Naive thymus-derived CD4-positive, alpha-beta T cell (primary cell): ENCODE results near the gene CDS2. TPM values are rescaled to one million over a fixed set of nuclear protein-coding genes. Genes with fewer than 3 reads are reported as not detected.
A peak's percentile ranks its signal among the peaks of the same experiment; 100 is the strongest.

ENCODE experiments used
- ATAC-seq: fragments of 150-1000 bp; cut with Tn5 transposase; 2 replicates; pipeline ENCODE4 v1.10.0; 2021; ENCODE audit warnings: mild to moderate bottlenecking, moderate library complexity
- CTCF ChIA-PET: fragments of 350-600 bp; sonication (Branson Sonifier 250); formaldehyde crosslinking; loops from one replicate; lab custom pipeline; 2021; ENCODE audit warnings: antibody characterized with exemption; lab: Charles Lee
- POLR2A ChIA-PET: fragments of 350-600 bp; sonication (Branson Sonifier 250); formaldehyde crosslinking; loops from one replicate; lab custom pipeline; 2021; ENCODE audit warnings: antibody characterized with exemption, inconsistent platforms; lab: Charles Lee
- DNase-seq, 9 donors: peaks; one replicate each; pipeline versions ENCODE4 v3.0.0 to v3.0.0-alpha.2; 2020 to 2022; ENCODE audit warnings: mixed read lengths in 1 of 9
- H3K27ac ChIP-seq: one replicate; pipeline ENCODE4 v1.7.0; 2013; ENCODE audit warnings: mild to moderate bottlenecking, low read depth, low read length, moderate library complexity
- H3K27me3 ChIP-seq, 2 donors: one replicate each; pipeline ENCODE4 v1.7.0; 2013; ENCODE audit warnings: low read length in 2 of 2, mild to moderate bottlenecking in 2 of 2, moderate library complexity in 2 of 2; ENCODE audit not compliant: control insufficient read depth in 2 of 2, insufficient read depth in 2 of 2
- H3K36me3 ChIP-seq, 3 experiments: 1 replicate in 2 of 3; 2 replicates in 1 of 3; pipeline ENCODE4 v1.7.0; 2013; ENCODE audit warnings: low read length in 3 of 3, mild to moderate bottlenecking in 3 of 3, moderate library complexity in 1 of 3; ENCODE audit not compliant: insufficient read depth in 3 of 3, control insufficient read depth in 2 of 3
- H3K4me1 ChIP-seq, 2 donors: one replicate each; pipeline ENCODE4 v1.7.0; 2013; ENCODE audit warnings: low read length in 2 of 2, mild to moderate bottlenecking in 2 of 2, moderate library complexity in 1 of 2; ENCODE audit not compliant: control insufficient read depth in 2 of 2, insufficient read depth in 2 of 2
- H3K4me3 ChIP-seq: 2 replicates; pipeline ENCODE4 v1.7.0; 2013; ENCODE audit warnings: mild to moderate bottlenecking, low read length
- H3K9me3 ChIP-seq, 3 experiments: 1 replicate in 2 of 3; 2 replicates in 1 of 3; pipeline ENCODE4 v1.7.0; 2013; ENCODE audit warnings: low read length in 3 of 3; ENCODE audit not compliant: control insufficient read depth in 2 of 3
- H3K27ac Mint-ChIP-seq, 9 donors: one replicate each; pipeline ENCODE4 v1.8.0; 2020 to 2022; ENCODE audit warnings: mixed read lengths in 9 of 9, mild to moderate bottlenecking in 8 of 9, moderate library complexity in 5 of 9, inconsistent platforms in 2 of 9
- H3K27me3 Mint-ChIP-seq, 5 donors: one replicate each; pipeline ENCODE4 v1.8.0; 2021 to 2022; ENCODE audit warnings: mixed read lengths in 5 of 5, mild to moderate bottlenecking in 1 of 5
- H3K36me3 Mint-ChIP-seq, 5 donors: one replicate each; pipeline ENCODE4 v1.8.0; 2020 to 2022; ENCODE audit warnings: mixed read lengths in 5 of 5, mild to moderate bottlenecking in 3 of 5, inconsistent platforms in 1 of 5
- H3K4me1 Mint-ChIP-seq, 7 donors: one replicate each; pipeline ENCODE4 v1.8.0; 2020 to 2022; ENCODE audit warnings: mixed read lengths in 7 of 7, mild to moderate bottlenecking in 3 of 7, inconsistent platforms in 1 of 7
- H3K4me3 Mint-ChIP-seq, 10 donors: one replicate each; pipeline ENCODE4 v1.8.0; 2020 to 2022; ENCODE audit warnings: mild to moderate bottlenecking in 10 of 10, mixed read lengths in 10 of 10, moderate library complexity in 6 of 10, inconsistent platforms in 2 of 10
- H3K9me3 Mint-ChIP-seq, 11 donors: one replicate each; pipeline ENCODE4 v1.8.0; 2020 to 2022; ENCODE audit warnings: mixed read lengths in 11 of 11, mild to moderate bottlenecking in 4 of 11, inconsistent platforms in 1 of 11, moderate library complexity in 1 of 11
- intact Hi-C, 2 donors: fragments of 100-400 bp; cut with micrococcal nuclease; formaldehyde crosslinking; loops; one replicate each; pipeline ENCODE4 v1.15.1; 2023
- polyA plus RNA-seq, 2 donors: library from polyadenylated mRNA; unstranded; fragments of 300-500 nt; fragmentation: Illumina TruSeq; gene quantifications; one replicate each; pipeline ENCODE4 v1.2.3, GENCODE V29; 2021
- total RNA-seq, 6 experiments: library from RNA in 5 of 6; stranded (reverse) in 5 of 6; gene quantifications; 1 replicate in 5 of 6; 2 replicates in 1 of 6; pipeline ENCODE4 v1.2.3 and lab custom pipeline; 2021 to 2026

Gene CDS2
- total and polyA plus RNA-seq, 7 experiments from 2014 or later = 34.9 to 58.3 (median 52.4) TPM

DNA sequence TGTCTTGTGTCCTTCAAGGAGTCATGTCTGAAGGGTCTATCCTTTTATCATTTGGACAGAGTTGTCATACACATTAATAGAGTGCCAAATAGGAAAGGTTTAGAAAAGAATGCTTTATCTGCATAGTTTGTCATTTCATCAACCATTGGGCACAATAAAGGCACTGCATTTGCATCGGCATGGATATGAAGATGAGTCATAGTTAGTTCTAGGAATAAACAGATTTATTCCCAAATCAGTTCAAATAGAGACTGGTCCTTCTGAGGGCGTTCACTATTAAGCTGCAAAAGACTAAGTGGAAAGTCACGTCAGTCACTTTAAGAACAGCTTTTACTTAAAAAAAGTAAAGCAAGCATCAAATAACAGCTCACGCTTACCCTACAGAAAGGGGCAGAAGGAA is 90.8 kb downstream of the CDS2 start:
- CTCF ChIA-PET = interaction anchor here (1.0 kb wide), 1 partner anchor 91 kb away, joined by 3 read pairs; the partner anchor contains the start of gene CDS2
- Mint-ChIP-seq H3K36me3 (peaks cover 0 to 14% (median 0%) of the 10 kb centered on the region in 5 donors), H3K4me1 (peaks cover 0 to 4% (median 0%) of the 10 kb centered on the region in 7 donors), H3K27me3 (no peaks in the 10 kb centered on the region), H3K4me3 (no peak overlapping the region), H3K9me3 (no peaks in the 10 kb centered on the region), H3K27ac (no peak overlapping the region)
- ATAC-seq (no peak), DNase-seq (no peak)
- H3K27ac ChIP-seq = no peak overlapping the region
- intact Hi-C loops = no loop called here
- H3K4me3 ChIP-seq = no peak overlapping the region
- no peaks in the 10 kb centered on the region for H3K36me3 ChIP-seq
- H3K9me3 ChIP-seq = no peaks in the 10 kb centered on the region
- no peaks in the 10 kb centered on the region for H3K27me3 ChIP-seq
- POLR2A ChIA-PET = no interaction called here
- H3K4me1 ChIP-seq = no peaks in the 10 kb centered on the region

DNA sequence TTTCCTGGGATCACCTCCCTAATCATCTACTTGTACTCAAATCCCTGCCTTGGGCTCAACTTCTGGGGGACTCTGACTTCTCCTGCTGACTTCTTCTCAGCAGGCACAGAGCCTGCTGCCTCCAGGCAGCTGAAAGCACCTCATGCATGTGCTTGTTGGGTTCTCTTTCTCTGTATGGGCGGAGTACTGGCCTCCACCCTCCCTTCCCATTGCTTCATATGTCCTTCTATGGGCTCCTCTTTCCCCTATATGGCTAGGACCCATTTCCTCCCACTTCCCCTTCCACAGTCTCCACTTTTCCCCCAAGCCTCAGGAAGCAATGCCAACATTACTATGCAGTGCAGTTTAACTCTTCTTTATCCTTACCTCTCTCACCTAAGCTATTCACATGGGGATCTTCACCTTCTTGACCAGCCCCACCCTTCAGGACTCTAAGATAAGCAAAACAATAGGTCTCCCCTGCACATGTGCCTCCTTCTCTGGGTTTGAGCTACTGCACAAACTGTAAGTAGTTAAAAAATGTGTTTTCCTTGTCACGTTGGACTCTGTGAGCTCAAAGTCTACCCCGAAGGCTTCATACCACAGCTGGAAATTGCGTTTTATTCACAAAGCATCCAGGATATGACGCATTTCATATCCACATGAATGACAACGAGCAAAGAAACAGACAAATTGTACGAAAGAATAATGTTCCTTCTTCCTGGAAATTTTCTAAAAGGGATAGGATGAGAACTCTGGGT is 93.7 kb downstream of the CDS2 start:
- Mint-ChIP-seq H3K4me3 (no peak overlapping the region), H3K27ac (no peak overlapping the region), H3K36me3 (peaks cover 0 to 11% (median 0%) of the 10 kb centered on the region in 5 donors), H3K9me3 (no peaks in the 10 kb centered on the region), H3K27me3 (peaks cover 0 to 5% (median 0%) of the 10 kb centered on the region in 5 donors), H3K4me1 (peaks cover 0 to 7% (median 0%) of the 10 kb centered on the region in 7 donors)
- ATAC-seq (no peak), DNase-seq (no peak)
- Histone ChIP-seq H3K36me3 (no peaks in the 10 kb centered on the region), H3K4me3 (no peak overlapping the region), H3K27me3 (no peaks in the 10 kb centered on the region), H3K27ac (no peak overlapping the region), H3K4me1 (no peaks in the 10 kb centered on the region), H3K9me3 (no peaks in the 10 kb centered on the region)
- ChIA-PET CTCF (interaction anchor here (0.6 to 3.0 kb wide), 2 partner anchors 15 to 476 kb away, joined by 3 to 17 read pairs; no protein-coding TSS in a partner anchor), POLR2A (no interaction called here)
- intact Hi-C loops = no loop called here

DNA sequence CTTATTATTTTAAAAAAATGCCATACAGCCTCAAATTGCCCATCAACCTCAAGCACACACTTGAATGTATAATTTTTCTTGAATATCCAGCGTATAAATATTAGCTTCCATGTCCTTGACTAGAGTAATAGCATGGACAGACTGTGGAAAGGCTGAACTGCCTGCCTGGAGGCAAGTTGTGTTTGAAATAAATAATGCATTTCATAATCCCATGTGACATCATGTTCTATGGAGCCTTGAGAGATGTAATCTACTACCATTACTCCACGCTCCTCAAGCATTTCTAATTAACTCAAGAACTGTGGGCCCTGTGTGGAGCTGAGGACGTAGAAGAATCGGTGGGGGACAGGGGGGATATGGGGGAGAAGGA is 94.2 kb downstream of the CDS2 start:
- peaks cover 0 to 7% (median 0%) of the 10 kb centered on the region in 7 donors for H3K4me1 Mint-ChIP-seq
- ATAC-seq = no peak
- Histone ChIP-seq H3K36me3 (no peaks in the 10 kb centered on the region), H3K4me1 (no peaks in the 10 kb centered on the region), H3K27me3 (no peaks in the 10 kb centered on the region), H3K9me3 (no peaks in the 10 kb centered on the region), H3K4me3 (no peak overlapping the region), H3K27ac (no peak overlapping the region)
- no peak overlapping the region for H3K4me3 Mint-ChIP-seq
- no peaks in the 10 kb centered on the region for H3K9me3 Mint-ChIP-seq
- H3K36me3 Mint-ChIP-seq = peaks cover 0 to 11% (median 0%) of the 10 kb centered on the region in 5 donors
- no peak for DNase-seq
- peaks cover 0 to 5% (median 0%) of the 10 kb centered on the region in 5 donors for H3K27me3 Mint-ChIP-seq
- CTCF ChIA-PET = interaction anchor here (3.0 kb wide), 1 partner anchor 16 kb away, joined by 17 read pairs; no protein-coding TSS in a partner anchor
- POLR2A ChIA-PET = no interaction called here
- intact Hi-C loops = no loop called here
- no peak overlapping the region for H3K27ac Mint-ChIP-seq

DNA sequence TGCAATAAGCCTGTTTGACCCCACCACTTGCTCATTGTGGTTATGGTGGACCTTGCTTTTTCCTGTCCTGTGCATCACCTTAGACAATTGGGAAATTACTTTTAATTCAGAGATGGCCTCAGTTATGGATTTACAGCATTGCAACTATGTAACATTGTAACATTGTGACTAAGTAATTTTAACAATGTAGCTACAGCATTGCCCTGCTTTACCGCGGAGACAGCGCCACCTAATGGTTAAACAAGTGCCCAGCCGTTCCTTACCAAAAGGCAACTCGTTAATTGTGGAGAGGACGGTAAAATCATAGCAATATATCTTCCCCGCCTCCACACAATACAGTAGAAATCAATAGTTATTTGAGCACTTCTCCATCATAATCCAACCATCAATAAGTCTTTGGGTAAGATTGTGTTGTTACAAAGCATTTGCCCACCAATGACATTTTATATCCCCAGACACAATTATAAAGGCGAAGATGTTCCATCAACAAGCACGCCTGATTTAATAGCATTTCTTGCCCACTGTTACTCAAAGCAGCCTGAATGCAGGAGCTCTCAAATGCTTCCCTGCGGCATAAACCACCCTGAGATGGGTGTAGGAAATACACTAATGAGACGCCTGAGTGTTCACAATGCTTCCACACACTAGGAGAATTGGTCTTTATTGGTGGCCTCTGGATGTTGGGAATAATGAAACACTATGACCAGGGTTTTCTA is 96.3 kb downstream of the CDS2 start:
- H3K4me3 Mint-ChIP-seq = no peak overlapping the region
- H3K27ac Mint-ChIP-seq = no peak overlapping the region
- no peaks in the 10 kb centered on the region for H3K9me3 Mint-ChIP-seq
- DNase-seq (peak in 8 of 9 donors; percentile 4 to 50 (median 40)), ATAC-seq (peak; percentile 61)
- Histone ChIP-seq H3K4me1 (no peaks in the 10 kb centered on the region), H3K36me3 (no peaks in the 10 kb centered on the region), H3K4me3 (no peak overlapping the region), H3K27me3 (no peaks in the 10 kb centered on the region), H3K9me3 (no peaks in the 10 kb centered on the region), H3K27ac (no peak overlapping the region)
- intact Hi-C loops = loop anchor here (1.0 to 2.0 kb wide), 3 partner anchors 18 to 97 kb away; no protein-coding TSS in a partner anchor
- H3K4me1 Mint-ChIP-seq = peaks cover 0 to 7% (median 0%) of the 10 kb centered on the region in 7 donors
- H3K27me3 Mint-ChIP-seq = peaks cover 0 to 7% (median 4%) of the 10 kb centered on the region in 5 donors
- H3K36me3 Mint-ChIP-seq = peaks cover 0 to 8% (median 1%) of the 10 kb centered on the region in 5 donors
- POLR2A ChIA-PET = interaction anchor here (0.5 to 1.7 kb wide), 3 partner anchors 35 to 548 kb away, joined by 4 to 6 read pairs (median 4); no protein-coding TSS in a partner anchor
- CTCF ChIA-PET = interaction anchor here (1.4 to 3.0 kb wide), 4 partner anchors 12 to 97 kb away, joined by 4 to 17 read pairs (median 7); partner anchors contain the start of gene CDS2

DNA sequence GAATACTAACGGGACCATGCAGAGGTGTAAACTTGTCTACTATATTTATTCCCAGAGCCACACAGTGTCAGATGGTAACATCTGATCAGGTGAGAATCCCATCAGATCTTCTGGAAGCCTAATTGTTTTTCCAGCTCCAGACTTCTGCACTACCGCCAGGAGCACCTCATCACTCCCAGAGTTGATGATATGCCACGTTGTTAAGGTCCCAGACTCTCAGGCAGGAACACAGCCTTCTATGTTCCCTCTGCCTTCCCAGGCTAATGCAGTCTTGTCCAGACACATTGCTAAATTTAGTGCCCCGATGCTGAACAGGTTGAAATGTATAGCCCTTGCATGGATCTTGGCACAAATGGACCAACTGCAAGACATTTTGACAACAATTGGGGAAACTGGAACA is 103.7 kb downstream of the CDS2 start:
- peaks cover 0 to 4% (median 0%) of the 10 kb centered on the region in 7 donors for H3K4me1 Mint-ChIP-seq
- intact Hi-C loops = no loop called here
- H3K27me3 Mint-ChIP-seq = peaks cover 7 to 33% (median 25%) of the 10 kb centered on the region in 5 donors
- peaks cover 0 to 4% (median 0%) of the 10 kb centered on the region in 5 donors for H3K36me3 Mint-ChIP-seq
- Histone ChIP-seq H3K36me3 (no peaks in the 10 kb centered on the region), H3K27me3 (no peaks in the 10 kb centered on the region), H3K4me3 (no peak overlapping the region), H3K4me1 (no peaks in the 10 kb centered on the region), H3K27ac (no peak overlapping the region), H3K9me3 (no peaks in the 10 kb centered on the region)
- peaks cover 0 to 2% (median 0%) of the 10 kb centered on the region in 11 donors for H3K9me3 Mint-ChIP-seq
- H3K4me3 Mint-ChIP-seq = no peak overlapping the region
- ATAC-seq = no peak
- ChIA-PET CTCF (no interaction called here), POLR2A (no interaction called here)
- DNase-seq = no peak
- no peak overlapping the region for H3K27ac Mint-ChIP-seq

DNA sequence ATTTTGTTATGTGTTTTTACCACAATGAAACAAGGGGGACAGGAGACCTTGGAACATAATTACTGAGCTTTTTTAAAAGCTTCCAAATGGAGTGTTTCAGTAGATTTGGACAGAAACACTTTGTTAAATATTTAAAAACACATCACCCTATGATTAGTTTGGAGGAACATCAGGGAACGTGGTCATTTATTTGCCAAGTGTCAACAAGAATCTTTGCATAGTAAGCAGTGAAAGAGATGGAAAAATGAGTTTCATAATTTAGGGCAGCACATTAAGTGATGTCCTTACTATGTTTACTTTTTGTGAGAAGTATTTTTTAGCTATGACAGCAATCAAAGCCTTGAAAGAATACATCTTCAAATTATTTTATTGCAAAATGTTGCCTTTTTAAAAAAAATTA is 107.3 kb downstream of the CDS2 start:
- CTCF ChIA-PET = no interaction called here

More for the DNA sequence above, 107.3 kb downstream of the CDS2 start:
- Histone ChIP-seq H3K27ac (no peak overlapping the region), H3K9me3 (no peaks in the 10 kb centered on the region), H3K36me3 (no peaks in the 10 kb centered on the region), H3K27me3 (no peaks in the 10 kb centered on the region), H3K4me1 (no peaks in the 10 kb centered on the region), H3K4me3 (no peak overlapping the region)
- H3K27me3 Mint-ChIP-seq = peaks cover 16 to 60% (median 59%) of the 10 kb centered on the region in 5 donors
- H3K4me1 Mint-ChIP-seq = peaks cover 0 to 3% (median 0%) of the 10 kb centered on the region in 7 donors
- H3K27ac Mint-ChIP-seq = no peak overlapping the region
- no peaks in the 10 kb centered on the region for H3K36me3 Mint-ChIP-seq
- peaks cover 0 to 10% (median 7%) of the 10 kb centered on the region in 11 donors for H3K9me3 Mint-ChIP-seq
- DNase-seq = no peak
- intact Hi-C loops = no loop called here
- no peak for ATAC-seq
- no peak overlapping the region for H3K4me3 Mint-ChIP-seq
- POLR2A ChIA-PET = no interaction called here
